UCSD-AML1 (cell line): Measurements from ENCODE around the gene SHISA3.
A peak's percentile ranks its signal among the peaks of the same experiment; 100 is the strongest.
"Not testable (repeated sequence)": the region's sequence is repeated elsewhere in the genome, so short reads cannot be mapped to it uniquely, and the experiment has no call there.

Experiments
- DNase-seq: peaks from one replicate; lab custom pipeline; 2025; ENCODE audit not compliant: unreplicated experiment; lab: John Stamatoyannopoulos, UW

SHISA3 gene

GRCh38 chr4:42396752-42397634, at the start of gene SHISA3:
Gene SHISA3 (plus strand): TSS chr4:42397488. CDS start chr4:42398057, 569 bp downstream.
- DNase-seq, result peak; percentile 16

GRCh38 chr4:42348247-42348646, 49.0 kb upstream of the SHISA3 start:
- DNase-seq, result no peak

GRCh38 chr4:42348692-42349091, 48.6 kb upstream of the SHISA3 start:
- DNase-seq, result no peak

GRCh38 chr4:42350611-42351182, 46.6 kb upstream of the SHISA3 start:
- no peak for DNase-seq

- DNase-seq, result no peak
Measured at GRCh38 chr4:42352049-42352448, 45.2 kb upstream of the SHISA3 start.

- no peak for DNase-seq
Measured at GRCh38 chr4:42357325-42357724, 40.0 kb upstream of the SHISA3 start.

- no peak for DNase-seq
Measured at GRCh38 chr4:42359711-42360110, 37.6 kb upstream of the SHISA3 start.

GRCh38 chr4:42360256-42360669, 37.0 kb upstream of the SHISA3 start:
- no peak for DNase-seq

GRCh38 chr4:42361456-42361855, 35.8 kb upstream of the SHISA3 start:
- DNase-seq, result no peak

- DNase-seq, result no peak
Measured at GRCh38 chr4:42362591-42362990, 34.7 kb upstream of the SHISA3 start.

- DNase-seq, result no peak
Measured at GRCh38 chr4:42363614-42364013, 33.7 kb upstream of the SHISA3 start.

- no peak for DNase-seq
Measured at GRCh38 chr4:42364266-42365053, 32.8 kb upstream of the SHISA3 start.

- DNase-seq, result no peak
Measured at GRCh38 chr4:42366959-42367358, 30.3 kb upstream of the SHISA3 start.

GRCh38 chr4:42369489-42369888, 27.8 kb upstream of the SHISA3 start:
- DNase-seq, result no peak

GRCh38 chr4:42371305-42372252, 25.7 kb upstream of the SHISA3 start:
- DNase-seq, result no peak

GRCh38 chr4:42372303-42372702, 25.0 kb upstream of the SHISA3 start:
- not testable (repeated sequence) for DNase-seq

GRCh38 chr4:42377497-42377896, 19.8 kb upstream of the SHISA3 start:
- DNase-seq, result no peak

GRCh38 chr4:42381666-42382065, 15.6 kb upstream of the SHISA3 start:
- no peak for DNase-seq

GRCh38 chr4:42385516-42385915, 11.8 kb upstream of the SHISA3 start:
- no peak for DNase-seq

- DNase-seq, result no peak
Measured at GRCh38 chr4:42390622-42391354, 6.5 kb upstream of the SHISA3 start.
